HEK293 (cell line): ENCODE measurements around the gene CTSE.

Source experiments
- CTCF ChIA-PET: fragments of 350-600 bp; formaldehyde crosslinking; extraction: SDS; loops from one replicate; lab custom pipeline; 2021; ENCODE audit warnings: antibody characterized with exemption; lab: Yijun Ruan, JAX
- POLR2A ChIA-PET: fragments of 300-600 bp; formaldehyde crosslinking; extraction: SDS; loops from one replicate; lab custom pipeline; 2020; ENCODE audit warnings: antibody characterized with exemption, inconsistent platforms; lab: Yijun Ruan, JAX
- H3K27ac ChIP-seq: fragments of 200-500 bp; sonication (Bioruptor generic); 2 replicates; pipeline ENCODE4 v1.5.1; 2014; ENCODE audit warnings: low read depth, low read length, control low read depth, inconsistent platforms; ENCODE audit errors: extremely low read depth
- H3K36me3 ChIP-seq, 2 experiments: fragments of 200-500 bp in 1 of 2; sonication (Bioruptor generic) in 1 of 2; 1 replicate in 1 of 2; 2 replicates in 1 of 2; pipeline ENCODE4 v1.5.1; 2014 to 2017; ENCODE audit warnings: inconsistent platforms in 2 of 2, low read length in 2 of 2; ENCODE audit not compliant: control insufficient read depth in 2 of 2, insufficient read depth in 1 of 2
- H3K4me1 ChIP-seq: fragments of 200-500 bp; sonication (Bioruptor generic); 2 replicates; pipeline ENCODE4 v1.5.1; 2014; ENCODE audit warnings: mild to moderate bottlenecking, low read length, inconsistent platforms; ENCODE audit not compliant: control insufficient read depth, insufficient read depth
- H3K4me3 ChIP-seq: 2 replicates; pipeline ENCODE4 v1.5.1; 2011; ENCODE audit warnings: low read depth, mild to moderate bottlenecking, control low read depth, low read length, moderate library complexity
- H3K9me3 ChIP-seq: fragments of 200-500 bp; sonication (Bioruptor generic); 2 replicates; pipeline ENCODE4 v1.5.1; 2014; ENCODE audit warnings: low read depth, low read length, inconsistent platforms; ENCODE audit not compliant: control insufficient read depth, insufficient read depth
- BCL11A ChIP-seq: fragments of 450-650 bp; formaldehyde crosslinking; IDR thresholded peaks from 2 replicates; pipeline ENCODE4 v1.5.1; 2016; ENCODE audit warnings: low read depth, missing biosample characterization, missing genetic modification characterization
- BCL11B ChIP-seq: fragments of 450-650 bp; formaldehyde crosslinking; IDR thresholded peaks from 2 replicates; pipeline ENCODE4 v1.5.1; 2016; ENCODE audit warnings: low read depth, missing biosample characterization, missing genetic modification characterization
- GLI2 ChIP-seq: fragments of 450-650 bp; formaldehyde crosslinking; IDR thresholded peaks from 2 replicates; pipeline ENCODE4; 2017; ENCODE audit warnings: missing biosample characterization, missing genetic modification characterization, low read depth, borderline replicate concordance
- GLI4 ChIP-seq: fragments of 450-650 bp; formaldehyde crosslinking; IDR thresholded peaks from 2 replicates; pipeline ENCODE4 v1.5.1; 2016; ENCODE audit warnings: missing biosample characterization, missing genetic modification characterization
- MEIS1 ChIP-seq: sonication (generic); formaldehyde crosslinking; IDR thresholded peaks from 2 replicates; pipeline ENCODE4 v1.8.1; 2022; ENCODE audit warnings: missing genetic modification reagents, mild to moderate bottlenecking, borderline replicate concordance
- MYNN ChIP-seq: fragments of 450-650 bp; formaldehyde crosslinking; IDR thresholded peaks from 2 replicates; pipeline ENCODE4 v1.5.1; 2016; ENCODE audit warnings: missing biosample characterization, missing genetic modification characterization, borderline replicate concordance
- PRDM10 ChIP-seq: fragments of 450-650 bp; formaldehyde crosslinking; IDR thresholded peaks from 2 replicates; pipeline ENCODE4 v1.5.1; 2016; ENCODE audit warnings: missing biosample characterization, missing genetic modification characterization
- SCRT1 ChIP-seq: fragments of 450-650 bp; formaldehyde crosslinking; IDR thresholded peaks from 2 replicates; pipeline ENCODE4 v1.5.1; 2016; ENCODE audit warnings: missing biosample characterization, missing genetic modification characterization, borderline replicate concordance
- SETDB1 ChIP-seq: IDR thresholded peaks from one replicate; pipeline ENCODE4 v1.6.1; 2017; ENCODE audit warnings: mild to moderate bottlenecking, low read length, moderate library complexity, mixed read lengths; ENCODE audit not compliant: insufficient read length
- ZBTB21 ChIP-seq: fragments of 450-650 bp; formaldehyde crosslinking; IDR thresholded peaks from 2 replicates; pipeline ENCODE4 v1.5.1; 2017; ENCODE audit warnings: missing biosample characterization, missing genetic modification characterization
- ZNF114 ChIP-seq: fragments of 450-650 bp; formaldehyde crosslinking; IDR thresholded peaks from 2 replicates; pipeline ENCODE4 v1.5.0; 2017; ENCODE audit warnings: missing biosample characterization, missing genetic modification characterization
- ZNF140 ChIP-seq: fragments of 450-650 bp; formaldehyde crosslinking; IDR thresholded peaks from 2 replicates; pipeline ENCODE4 v1.5.1; 2016; ENCODE audit warnings: missing biosample characterization, missing genetic modification characterization
- ZNF146 ChIP-seq: fragments of 450-650 bp; formaldehyde crosslinking; IDR thresholded peaks from 2 replicates; pipeline ENCODE4 v1.5.1; 2016; ENCODE audit warnings: missing biosample characterization, missing genetic modification characterization
- ZNF184 ChIP-seq: fragments of 450-650 bp; IDR thresholded peaks from 2 replicates; pipeline ENCODE4 v1.5.1; 2018; ENCODE audit warnings: missing biosample characterization, mild to moderate bottlenecking, missing genetic modification characterization
- ZNF221 ChIP-seq: fragments of 450-650 bp; formaldehyde crosslinking; IDR thresholded peaks from 2 replicates; pipeline ENCODE4 v1.5.1; 2017; ENCODE audit warnings: missing biosample characterization, missing genetic modification characterization, borderline replicate concordance
- ZNF335 ChIP-seq: fragments of 450-650 bp; formaldehyde crosslinking; conservative IDR thresholded peaks from 2 replicates; pipeline ENCODE4 v1.5.1; 2016; ENCODE audit warnings: missing biosample characterization, missing genetic modification characterization
- ZNF350 ChIP-seq: fragments of 450-650 bp; formaldehyde crosslinking; IDR thresholded peaks from 2 replicates; pipeline ENCODE4 v1.5.0; 2017; ENCODE audit warnings: missing biosample characterization, mild to moderate bottlenecking, missing genetic modification characterization
- ZNF394 ChIP-seq: fragments of 450-650 bp; formaldehyde crosslinking; IDR thresholded peaks from 2 replicates; pipeline ENCODE4 v1.5.1; 2016; ENCODE audit warnings: missing biosample characterization, missing genetic modification characterization, mild to moderate bottlenecking, moderate library complexity, borderline replicate concordance
- ZNF488 ChIP-seq: fragments of 450-650 bp; formaldehyde crosslinking; IDR thresholded peaks from 2 replicates; pipeline ENCODE4 v1.5.1; 2016; ENCODE audit warnings: missing biosample characterization, missing genetic modification characterization
- ZNF621 ChIP-seq: fragments of 450-650 bp; formaldehyde crosslinking; IDR thresholded peaks from 2 replicates; pipeline ENCODE4 v1.5.1; 2017; ENCODE audit warnings: missing biosample characterization, missing genetic modification characterization
- ZNF624 ChIP-seq: fragments of 450-650 bp; formaldehyde crosslinking; IDR thresholded peaks from 2 replicates; pipeline ENCODE4 v1.5.1; 2017; ENCODE audit warnings: missing biosample characterization, missing genetic modification characterization
- ZNF629 ChIP-seq: fragments of 450-650 bp; formaldehyde crosslinking; IDR thresholded peaks from 2 replicates; pipeline ENCODE4 v1.5.1; 2017; ENCODE audit warnings: missing biosample characterization, missing genetic modification characterization
- ZNF707 ChIP-seq: fragments of 450-650 bp; formaldehyde crosslinking; IDR thresholded peaks from 2 replicates; pipeline ENCODE4 v1.5.1; 2016; ENCODE audit warnings: missing biosample characterization, missing genetic modification characterization
- ZNF785 ChIP-seq: fragments of 450-650 bp; formaldehyde crosslinking; IDR thresholded peaks from 2 replicates; pipeline ENCODE4 v1.5.1; 2016; ENCODE audit warnings: missing biosample characterization, missing genetic modification characterization
- ZNF837 ChIP-seq: fragments of 450-650 bp; formaldehyde crosslinking; IDR thresholded peaks from 2 replicates; pipeline ENCODE4 v1.5.1; 2016; ENCODE audit warnings: missing biosample characterization, missing genetic modification characterization
- ZNF843 ChIP-seq: fragments of 450-650 bp; formaldehyde crosslinking; IDR thresholded peaks from 2 replicates; pipeline ENCODE4 v1.5.1; 2016; ENCODE audit warnings: missing biosample characterization, missing genetic modification characterization
- ZSCAN23 ChIP-seq: fragments of 450-650 bp; formaldehyde crosslinking; IDR thresholded peaks from 2 replicates; pipeline ENCODE4 v1.5.1; 2016; ENCODE audit warnings: missing biosample characterization, missing genetic modification characterization
- TF ChIP-seq, protein P1 (sequence below): fragments of 450-650 bp; formaldehyde crosslinking; IDR thresholded peaks from 2 replicates; pipeline ENCODE4 v1.5.1; 2017; ENCODE audit warnings: missing biosample characterization, mild to moderate bottlenecking, missing genetic modification characterization, moderate library complexity
- TF ChIP-seq, protein P2 (sequence below): fragments of 450-650 bp; formaldehyde crosslinking; optimal IDR thresholded peaks from 2 replicates; pipeline ENCODE3; 2016; ENCODE audit warnings: missing biosample characterization, mild to moderate bottlenecking, missing genetic modification characterization

CTSE gene

DNA sequence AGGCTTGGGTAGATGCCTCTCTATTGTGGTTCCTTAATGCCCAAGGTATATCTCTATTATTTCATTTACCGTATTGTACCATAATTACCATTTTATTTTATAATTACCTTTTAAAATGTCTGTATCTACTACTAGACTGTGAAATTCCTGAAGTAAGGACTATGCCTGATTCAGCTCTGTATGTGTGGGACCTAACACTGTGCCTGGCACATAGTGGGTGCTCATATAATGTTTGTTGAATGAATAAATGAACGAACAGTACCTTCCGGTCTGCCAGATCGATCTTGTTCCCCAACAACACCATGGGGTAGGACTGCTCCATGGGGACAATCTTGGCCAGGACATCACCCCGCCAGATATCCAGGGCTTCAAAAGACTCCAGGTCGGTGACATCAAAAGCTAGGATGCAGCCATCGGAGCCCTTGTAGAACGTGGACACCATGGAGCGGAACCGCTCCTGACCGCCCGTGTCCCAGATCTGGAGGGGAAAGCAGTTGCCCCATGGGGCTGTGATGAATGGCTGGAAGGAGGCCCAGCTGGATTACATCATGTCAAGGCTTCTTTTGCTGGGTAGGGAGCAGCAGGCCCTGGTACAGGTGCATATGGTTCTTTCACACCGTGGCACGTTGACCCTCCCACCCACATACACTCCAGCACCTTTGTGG, 31.3 kb downstream of the CTSE start:
- POLR2A ChIA-PET, result no interaction called here
- Histone ChIP-seq H3K27ac (no peak overlapping the region), H3K36me3 (no peaks in the 10 kb centered on the region), H3K4me1 (no peaks in the 10 kb centered on the region), H3K4me3 (no peak overlapping the region), H3K9me3 (no peaks in the 10 kb centered on the region)
- CTCF ChIA-PET, result interaction anchor here (0.6 to 2.5 kb wide), 7 partner anchors 8 to 553 kb away, joined by 3 to 10 read pairs (median 6); no protein-coding TSS in a partner anchor
- no peak for TF ChIP-seq ZNF350 (tag by site-specific recombination)
- TF ChIP-seq SETDB1, result no peak
- TF ChIP-seq ZNF140 (tag by site-specific recombination), result no peak
- no peak for TF ChIP-seq ZNF785 (tag by site-specific recombination)
- TF ChIP-seq MEIS1 (CRISPR knock-in tag), result no peak
- TF ChIP-seq ZBTB21 (tag by site-specific recombination), result no peak
- no peak for TF ChIP-seq ZSCAN23 (tag by site-specific recombination)
- TF ChIP-seq ZNF335 (tag by site-specific recombination), result no peak
- no peak for TF ChIP-seq ZNF837
- no peak for TF ChIP-seq ZNF114 (tag by site-specific recombination)
- no peak for TF ChIP-seq ZNF488 (tag by site-specific recombination)
- no peak for TF ChIP-seq ZNF707 (tag by site-specific recombination)
- TF ChIP-seq ZNF629, result no peak
- TF ChIP-seq ZNF221 (tag by site-specific recombination), result no peak

DNA sequence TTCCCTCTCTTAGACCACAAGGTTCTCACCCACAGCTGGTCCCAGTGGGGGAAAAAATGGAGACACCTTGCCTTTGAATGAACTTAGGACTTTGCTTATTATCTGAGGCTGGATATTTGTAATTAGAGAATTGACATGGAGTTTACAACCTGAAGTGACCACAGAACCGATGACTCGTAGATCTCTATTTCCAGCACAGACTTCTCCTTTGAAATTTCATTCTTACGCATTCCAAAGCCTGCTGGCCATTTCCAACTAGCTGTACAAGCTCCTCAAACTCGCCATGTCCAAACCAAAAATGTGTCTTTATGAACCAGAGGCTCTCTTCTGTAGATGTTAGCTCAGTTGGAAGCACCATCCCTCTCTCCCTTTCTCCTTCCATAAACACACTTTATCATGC, 32.5 kb downstream of the CTSE start:
- Histone ChIP-seq H3K4me1 (no peaks in the 10 kb centered on the region), H3K27ac (no peak overlapping the region), H3K36me3 (no peaks in the 10 kb centered on the region), H3K9me3 (no peaks in the 10 kb centered on the region), H3K4me3 (no peak overlapping the region)
- CTCF ChIA-PET, result interaction anchor here (0.7 to 2.0 kb wide), 4 partner anchors 14 to 499 kb away, joined by 3 to 10 read pairs (median 4); no protein-coding TSS in a partner anchor
- POLR2A ChIA-PET, result no interaction called here
- TF ChIP-seq, protein P1, sequence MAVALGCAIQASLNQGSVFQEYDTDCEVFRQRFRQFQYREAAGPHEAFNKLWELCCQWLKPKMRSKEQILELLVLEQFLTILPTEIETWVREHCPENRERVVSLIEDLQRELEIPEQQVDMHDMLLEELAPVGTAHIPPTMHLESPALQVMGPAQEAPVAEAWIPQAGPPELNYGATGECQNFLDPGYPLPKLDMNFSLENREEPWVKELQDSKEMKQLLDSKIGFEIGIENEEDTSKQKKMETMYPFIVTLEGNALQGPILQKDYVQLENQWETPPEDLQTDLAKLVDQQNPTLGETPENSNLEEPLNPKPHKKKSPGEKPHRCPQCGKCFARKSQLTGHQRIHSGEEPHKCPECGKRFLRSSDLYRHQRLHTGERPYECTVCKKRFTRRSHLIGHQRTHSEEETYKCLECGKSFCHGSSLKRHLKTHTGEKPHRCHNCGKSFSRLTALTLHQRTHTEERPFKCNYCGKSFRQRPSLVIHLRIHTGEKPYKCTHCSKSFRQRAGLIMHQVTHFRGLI (tag by site-specific recombination), result no peak
- TF ChIP-seq BCL11B (tag by site-specific recombination) (no peak), ZNF146 (tag by site-specific recombination) (no peak), ZNF837 (no peak), ZNF843 (tag by site-specific recombination) (no peak), GLI4 (tag by site-specific recombination) (no peak), MYNN (no peak), ZNF221 (tag by site-specific recombination) (no peak), ZNF624 (tag by site-specific recombination) (no peak), BCL11A (tag by site-specific recombination) (no peak), GLI2 (tag by site-specific recombination) (no peak), ZNF394 (tag by site-specific recombination) (no peak), ZNF184 (no peak), ZNF621 (tag by site-specific recombination) (no peak), SCRT1 (tag by site-specific recombination) (no peak), PRDM10 (no peak)
- TF ChIP-seq, protein P2, sequence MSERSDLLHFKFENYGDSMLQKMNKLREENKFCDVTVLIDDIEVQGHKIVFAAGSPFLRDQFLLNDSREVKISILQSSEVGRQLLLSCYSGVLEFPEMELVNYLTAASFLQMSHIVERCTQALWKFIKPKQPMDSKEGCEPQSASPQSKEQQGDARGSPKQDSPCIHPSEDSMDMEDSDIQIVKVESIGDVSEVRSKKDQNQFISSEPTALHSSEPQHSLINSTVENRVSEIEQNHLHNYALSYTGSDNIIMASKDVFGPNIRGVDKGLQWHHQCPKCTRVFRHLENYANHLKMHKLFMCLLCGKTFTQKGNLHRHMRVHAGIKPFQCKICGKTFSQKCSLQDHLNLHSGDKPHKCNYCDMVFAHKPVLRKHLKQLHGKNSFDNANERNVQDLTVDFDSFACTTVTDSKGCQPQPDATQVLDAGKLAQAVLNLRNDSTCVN (tag by site-specific recombination), result no peak
